Kidney (tissue), 14 donors: ENCODE results near the gene GPATCH8. TPM values are rescaled to one million over a fixed set of nuclear protein-coding genes. Genes with fewer than 3 reads are reported as not detected.
A peak's percentile ranks its signal among the peaks of the same experiment; 100 is the strongest.

Source experiments
- DNase-seq, 5 donors: peaks; one replicate each; pipeline ENCODE4 v3.0.0-alpha.2; 2013 to 2020
- FAIRE-seq: peaks from 2 replicates; lab custom pipeline; 2012; peaks lifted over from hg19 to GRCh38; lab: Jason Lieb, UNC
- H3K27ac ChIP-seq, 2 donors: one replicate each; pipeline ENCODE4 v1.7.0; 2013; ENCODE audit warnings: low read depth in 2 of 2, low read length in 2 of 2, inconsistent platforms in 1 of 2
- H3K27me3 ChIP-seq: one replicate; pipeline ENCODE4 v1.7.1; 2013; ENCODE audit warnings: low read length, inconsistent platforms; ENCODE audit not compliant: control insufficient read depth, insufficient read depth
- H3K36me3 ChIP-seq, 3 donors: one replicate each; pipeline versions ENCODE4 v1.7.0 to v1.7.1; 2013; ENCODE audit warnings: low read length in 3 of 3, control low read depth in 1 of 3, inconsistent platforms in 1 of 3; ENCODE audit not compliant: insufficient read depth in 3 of 3, control insufficient read depth in 2 of 3
- H3K4me1 ChIP-seq, 3 donors: one replicate each; pipeline versions ENCODE4 v1.7.0 to v1.7.1; 2013; ENCODE audit warnings: low read length in 3 of 3, inconsistent platforms in 1 of 3, low read depth in 1 of 3; ENCODE audit not compliant: control insufficient read depth in 2 of 3, insufficient read depth in 2 of 3
- H3K4me3 ChIP-seq, 3 donors: one replicate each; pipeline versions ENCODE4 v1.7.0 to v1.8.1; 2013; ENCODE audit warnings: low read length in 3 of 3, control low read depth in 1 of 3, inconsistent platforms in 1 of 3
- H3K9ac ChIP-seq, 3 donors: one replicate each; pipeline versions ENCODE4 v1.7.0 to v1.7.1; 2013; ENCODE audit warnings: low read length in 3 of 3, control low read depth in 1 of 3, inconsistent platforms in 1 of 3
- H3K9me3 ChIP-seq, 3 donors: one replicate each; pipeline versions ENCODE4 v1.7.0 to v1.7.1; 2013; ENCODE audit warnings: low read length in 3 of 3, control low read depth in 1 of 3, inconsistent platforms in 1 of 3; ENCODE audit not compliant: control insufficient read depth in 2 of 3, insufficient read depth in 1 of 3
- intact Hi-C: fragments of 100-400 bp; cut with DNase I; formaldehyde crosslinking; loops from one replicate; pipeline ENCODE4 v1.11.1; 2022
- polyA plus RNA-seq: library from polyadenylated mRNA; stranded (reverse); fragments of 350-450 nt; fragmentation: Illumina TruSeq; extraction: RNeasy Lipid Tissue Mini Kit (QIAGEN cat#74804); gene quantifications from one replicate; pipeline ENCODE4 v1.2.3, GENCODE V29; 2014; ENCODE audit warnings: low read depth, low replicate concordance; ENCODE audit not compliant: insufficient read depth
- total RNA-seq: library from RNA; stranded (reverse); fragmentation: NEBNext Ultra II Directional; extraction: Animal tissue kit (Norgen Biotek cat#: 25700); gene quantifications from one replicate; pipeline ENCODE4 v1.2.1, GENCODE V29; 2021
- TF ChIP-seq, protein P1 (sequence below): IDR thresholded peaks from 3 replicates; pipeline ENCODE4 v1.5.1; 2012; ENCODE audit warnings: mild to moderate bottlenecking, moderate library complexity, borderline replicate concordance; ENCODE audit not compliant: insufficient read depth; ENCODE audit errors: extremely low read depth
- donor health status: control.
- donor health status: control.
- donor health status: control.
- donor health status: control.
- donor health status: control.
- donor health status: DM: yes; HTN: yes; CAD: no.
- donor health status: Normal renal cell carcinoma (clear cell type).

GPATCH8 gene
- total and polyA plus RNA-seq, 2 donors from 2014 or later: 3.5 to 47.0 TPM

- intact Hi-C loops: no loop called here
- FAIRE-seq: no peak
Measured at GRCh38 chr17:44408786-44409185, 94.4 kb downstream of the GPATCH8 start.

GRCh38 chr17:44402564-44403172, 100.5 kb downstream of the GPATCH8 start:
- TF ChIP-seq, protein P1, sequence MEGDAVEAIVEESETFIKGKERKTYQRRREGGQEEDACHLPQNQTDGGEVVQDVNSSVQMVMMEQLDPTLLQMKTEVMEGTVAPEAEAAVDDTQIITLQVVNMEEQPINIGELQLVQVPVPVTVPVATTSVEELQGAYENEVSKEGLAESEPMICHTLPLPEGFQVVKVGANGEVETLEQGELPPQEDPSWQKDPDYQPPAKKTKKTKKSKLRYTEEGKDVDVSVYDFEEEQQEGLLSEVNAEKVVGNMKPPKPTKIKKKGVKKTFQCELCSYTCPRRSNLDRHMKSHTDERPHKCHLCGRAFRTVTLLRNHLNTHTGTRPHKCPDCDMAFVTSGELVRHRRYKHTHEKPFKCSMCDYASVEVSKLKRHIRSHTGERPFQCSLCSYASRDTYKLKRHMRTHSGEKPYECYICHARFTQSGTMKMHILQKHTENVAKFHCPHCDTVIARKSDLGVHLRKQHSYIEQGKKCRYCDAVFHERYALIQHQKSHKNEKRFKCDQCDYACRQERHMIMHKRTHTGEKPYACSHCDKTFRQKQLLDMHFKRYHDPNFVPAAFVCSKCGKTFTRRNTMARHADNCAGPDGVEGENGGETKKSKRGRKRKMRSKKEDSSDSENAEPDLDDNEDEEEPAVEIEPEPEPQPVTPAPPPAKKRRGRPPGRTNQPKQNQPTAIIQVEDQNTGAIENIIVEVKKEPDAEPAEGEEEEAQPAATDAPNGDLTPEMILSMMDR: no peak
- intact Hi-C loops: no loop called here
- DNase-seq: no peak
- FAIRE-seq: no peak
- H3K27ac ChIP-seq: no peak overlapping the region
- H3K9ac ChIP-seq: no peak overlapping the region
- H3K4me1 ChIP-seq: no peaks in the 10 kb centered on the region
- no peak overlapping the region for H3K4me3 ChIP-seq
- H3K9me3 ChIP-seq: no peaks in the 10 kb centered on the region
- H3K27me3 ChIP-seq: no peaks in the 10 kb centered on the region
- peaks cover 0 to 35% (median 11%) of the 10 kb centered on the region in 3 donors for H3K36me3 ChIP-seq

More at GRCh38 chr17:44408786-44409185, 94.4 kb downstream of the GPATCH8 start:
- Histone ChIP-seq H3K36me3 (peaks cover 2 to 3% (median 2%) of the 10 kb centered on the region in 3 donors), H3K27ac (no peak overlapping the region), H3K4me3 (no peak overlapping the region), H3K9me3 (no peaks in the 10 kb centered on the region), H3K4me1 (peaks cover 0 to 5% (median 3%) of the 10 kb centered on the region in 3 donors), H3K9ac (no peak overlapping the region), H3K27me3 (no peaks in the 10 kb centered on the region)
- no peak for DNase-seq
- TF ChIP-seq, protein P1: no peak

DNA sequence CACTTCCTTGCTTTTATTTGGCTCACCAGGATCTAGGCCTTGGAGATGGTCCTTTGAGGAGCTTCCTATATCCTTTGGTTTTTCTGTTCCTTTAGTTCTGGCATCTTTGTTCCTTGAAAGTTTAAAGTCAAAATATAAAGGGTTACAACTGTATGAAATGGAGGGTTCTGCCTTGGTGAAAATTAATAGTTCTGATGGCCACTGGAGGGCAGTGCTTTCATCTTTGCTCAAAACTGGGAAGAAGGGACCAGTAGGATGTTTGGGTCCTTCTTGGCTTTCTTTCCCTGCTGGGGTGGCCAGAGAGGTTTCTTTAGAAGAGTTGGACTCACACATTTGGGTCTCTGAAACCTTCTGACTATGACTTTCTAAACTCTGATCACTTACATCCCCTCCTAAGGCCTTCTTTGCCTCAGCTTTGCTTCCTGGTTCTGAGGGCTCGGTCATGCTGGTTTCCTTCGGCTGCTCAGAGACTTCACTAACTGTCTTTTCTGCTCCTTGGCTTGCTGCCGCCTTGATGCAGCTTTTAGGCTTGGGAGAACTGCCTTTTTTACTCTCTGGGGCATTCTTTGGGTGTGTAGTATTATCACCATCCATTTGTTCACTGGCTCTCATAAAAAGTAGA, 102.9 kb downstream of the GPATCH8 start:
- TF ChIP-seq, protein P1: peak; percentile 31
- H3K36me3 ChIP-seq: peaks cover 0 to 36% (median 11%) of the 10 kb centered on the region in 3 donors
- H3K9me3 ChIP-seq: no peaks in the 10 kb centered on the region
- no peaks in the 10 kb centered on the region for H3K27me3 ChIP-seq
- intact Hi-C loops: no loop called here
- H3K9ac ChIP-seq: no peak overlapping the region
- DNase-seq (peak in 3 of 5 donors; percentile 17 to 49 (median 25)), FAIRE-seq (no peak)
- no peak overlapping the region for H3K27ac ChIP-seq
- H3K4me1 ChIP-seq: no peaks in the 10 kb centered on the region
- H3K4me3 ChIP-seq: no peak overlapping the region
